K562 (cell line): ENCODE measurements around the gene SVBP. TPM values are rescaled to one million over a fixed set of nuclear protein-coding genes. Genes with fewer than 3 reads are reported as not detected.

ENCODE experiments used
- ARID4B ChIP-seq: sonication (generic); formaldehyde crosslinking; IDR thresholded peaks from 2 replicates; pipeline ENCODE4 v1.8.0; 2022; ENCODE audit warnings: mild to moderate bottlenecking, missing genetic modification reagents
- ARNT ChIP-seq, 2 experiments: fragments of 450-650 bp; IDR thresholded peaks; 2 replicates each; pipeline ENCODE4 v1.6.1; 2016; ENCODE audit warnings: mild to moderate bottlenecking in 1 of 2
- HNRNPL ChIP-seq: fragments of 200-400 bp; formaldehyde crosslinking; IDR thresholded peaks from 2 replicates; pipeline ENCODE4 v1.6.1; 2017; ENCODE audit warnings: low read depth, mild to moderate bottlenecking, low read length
- NFIC ChIP-seq: fragments of 450-650 bp; IDR thresholded peaks from 2 replicates; pipeline ENCODE4 v1.6.1; 2017; ENCODE audit warnings: mild to moderate bottlenecking, inconsistent platforms
- NR2C1 ChIP-seq, 2 experiments: fragments of 450-650 bp; IDR thresholded peaks; 2 replicates each; pipeline ENCODE4 v1.6.1; 2017; ENCODE audit warnings: mild to moderate bottlenecking in 2 of 2, antibody characterized with exemption in 1 of 2, inconsistent platforms in 1 of 2, missing compliant biosample characterization in 1 of 2, missing genetic modification characterization in 1 of 2
- RBM15 ChIP-seq: fragments of 200-400 bp; formaldehyde crosslinking; IDR thresholded peaks from 2 replicates; pipeline ENCODE4 v1.6.1; 2018; ENCODE audit warnings: mild to moderate bottlenecking, low read length, moderate library complexity; ENCODE audit not compliant: insufficient read depth
- SP2 ChIP-seq: IDR thresholded peaks from 2 replicates; pipeline ENCODE4 v1.6.1; 2011; ENCODE audit warnings: mild to moderate bottlenecking, low read depth, low read length, moderate library complexity; ENCODE audit not compliant: poor library complexity, severe bottlenecking; ENCODE audit errors: extremely low read depth
- TFAP4 ChIP-seq: sonication (generic); formaldehyde crosslinking; IDR thresholded peaks from 2 replicates; pipeline ENCODE4 v1.8.0; 2022; ENCODE audit warnings: missing genetic modification reagents, mild to moderate bottlenecking, moderate library complexity, borderline replicate concordance
- TSC22D4 ChIP-seq: fragments of 450-650 bp; IDR thresholded peaks from 2 replicates; pipeline ENCODE4 v1.6.1; 2016; ENCODE audit warnings: missing genetic modification characterization, missing biosample characterization, control low read depth
- ZBTB34 ChIP-seq: fragments of 250-450 bp; sonication (Bioruptor Pico); IDR thresholded peaks from 2 replicates; pipeline ENCODE4 v1.8.0; 2021; ENCODE audit warnings: mild to moderate bottlenecking, moderate library complexity
- ZFPM2 ChIP-seq: fragments of 250-450 bp; sonication (Bioruptor Pico); IDR thresholded peaks from 2 replicates; pipeline ENCODE4 v1.5.1; 2022; ENCODE audit warnings: mild to moderate bottlenecking
- ZKSCAN3 ChIP-seq: fragments of 250-450 bp; sonication (Bioruptor Pico); IDR thresholded peaks from 2 replicates; pipeline ENCODE4 v1.4.0; 2020
- ZNF143 ChIP-seq: sonication (generic); formaldehyde crosslinking; IDR thresholded peaks from 2 replicates; pipeline ENCODE4 v1.9.0; 2022; ENCODE audit warnings: mild to moderate bottlenecking, missing genetic modification reagents
- ZNF24 ChIP-seq: fragments of 450-650 bp; IDR thresholded peaks from 2 replicates; pipeline ENCODE4 v1.6.1; 2016
- polyA plus RNA-seq, 8 experiments: library from polyadenylated mRNA; depleted of rRNA in 4 of 8; stranded (reverse) in 5 of 8; unstranded in 3 of 8; fragments of >200 nt; fragmentation: Nextera tagmentation in 2 of 8; fragmentation: Illumina TruSeq in 1 of 8; extraction: Ambion mirVana in 2 of 8; extraction: Trizol in 1 of 8; gene quantifications; 2 replicates each; pipeline versions ENCODE4 v1.2.1 to v1.2.3, GENCODE V29; 2011 to 2014; ENCODE audit warnings: inconsistent platforms in 1 of 8, missing spikeins in 1 of 8
- total RNA-seq, 7 experiments: library from RNA; depleted of rRNA in 6 of 7; stranded (reverse); fragments of >200 nt in 6 of 7; fragmentation: Illumina TruSeq in 2 of 7; extraction: Trizol in 2 of 7; gene quantifications; 2 replicates each; pipeline versions ENCODE4 v1.2.1 to v1.2.3, GENCODE V29; 2011 to 2021; ENCODE audit warnings: low replicate concordance in 1 of 7

SVBP gene
- total and polyA plus RNA-seq, 9 of the 15 experiments (the other 6 are each of a cell fraction or from before 2014, with no cell fraction given), result 31.7 to 49.7 (median 40.0) TPM

GRCh38 chr1:42765832-42766740, 51.1 kb downstream of the SVBP start (continued):
- TF ChIP-seq ZNF24, result no peak
- no peak for TF ChIP-seq ZBTB34 (CRISPR knock-in tag)
- TF ChIP-seq ARID4B (CRISPR knock-in tag), result no peak; the same call in none of the 2 replicates
- TF ChIP-seq ZNF143 (CRISPR knock-in tag), result no peak
- no peak for TF ChIP-seq SP2
- TF ChIP-seq ARNT (IDR thresholded peaks at IDR 0.05), result peak in 1 of 2 experiments; percentile 29; a peak in 1 of 4 replicates
- TF ChIP-seq NR2C1 (IDR thresholded peaks at IDR 0.05), result no peak
- no peak for TF ChIP-seq NR2C1 (tag; IDR thresholded peaks at IDR 0.05)
- TF ChIP-seq HNRNPL, result no peak
- no peak for TF ChIP-seq ZKSCAN3 (CRISPR knock-in tag)
- no peak for TF ChIP-seq ZFPM2
- TF ChIP-seq NFIC, result no peak
- TF ChIP-seq RBM15, result no peak
- TF ChIP-seq TFAP4 (CRISPR knock-in tag), result no peak
- no peak for TF ChIP-seq TSC22D4
